GM18519 (cell line): ENCODE measurements around the gene TVP23B.
"Not testable (repeated sequence)": the region's sequence is repeated elsewhere in the genome, so short reads cannot be mapped to it uniquely, and the experiment has no call there.

Experiments
- ATAC-seq: cut with Tn5 transposase; IDR thresholded peaks from one replicate; pipeline ENCODE4 v1.9.1; 2021; ENCODE audit warnings: mild to moderate bottlenecking, moderate library complexity; ENCODE audit not compliant: unreplicated experiment, low FRiP score

Gene TVP23B

GRCh38 chr17:18780991-18781718 lies at the start of gene TVP23B:
TVP23B (plus strand) TSS chr17:18781183; CDS start chr17:18781294, 111 bp downstream.
- peak; percentile 91 for ATAC-seq

GRCh38 chr17:18732438-18732837 lies 48.5 kb upstream of the TVP23B start:
- ATAC-seq = not testable (repeated sequence)

GRCh38 chr17:18733350-18733749 lies 47.6 kb upstream of the TVP23B start:
- not testable (repeated sequence) for ATAC-seq

- ATAC-seq = not testable (repeated sequence)
Observed at GRCh38 chr17:18739616-18740391, 41.2 kb upstream of the TVP23B start.

- ATAC-seq = not testable (repeated sequence)
Observed at GRCh38 chr17:18741228-18741627, 39.8 kb upstream of the TVP23B start.

GRCh38 chr17:18743699-18744421 lies 37.1 kb upstream of the TVP23B start, which contains the start of gene FBXW10:
FBXW10 (plus strand) TSS chr17:18744054; CDS start chr17:18744245, 191 bp downstream.
- not testable (repeated sequence) for ATAC-seq

GRCh38 chr17:18744726-18745125 lies 36.3 kb upstream of the TVP23B start:
- not testable (repeated sequence) for ATAC-seq

GRCh38 chr17:18746551-18746950 lies 34.4 kb upstream of the TVP23B start:
- ATAC-seq = not testable (repeated sequence)

- ATAC-seq = not testable (repeated sequence)
Observed at GRCh38 chr17:18747501-18747900, 33.5 kb upstream of the TVP23B start.

- not testable (repeated sequence) for ATAC-seq
Observed at GRCh38 chr17:18750242-18750641, 30.7 kb upstream of the TVP23B start.

GRCh38 chr17:18753829-18754409 lies 27.1 kb upstream of the TVP23B start:
- ATAC-seq = not testable (repeated sequence)

GRCh38 chr17:18755969-18756368 lies 25.0 kb upstream of the TVP23B start:
- ATAC-seq = not testable (repeated sequence)

GRCh38 chr17:18757368-18758044 lies 23.5 kb upstream of the TVP23B start:
- ATAC-seq = not testable (repeated sequence)

GRCh38 chr17:18758344-18758743 lies 22.6 kb upstream of the TVP23B start:
- ATAC-seq = not testable (repeated sequence)

GRCh38 chr17:18760221-18760620 lies 20.8 kb upstream of the TVP23B start:
- not testable (repeated sequence) for ATAC-seq

GRCh38 chr17:18770572-18770971 lies 10.4 kb upstream of the TVP23B start:
- not testable (repeated sequence) for ATAC-seq

- ATAC-seq = not testable (repeated sequence)
Observed at GRCh38 chr17:18771066-18771465, 9.9 kb upstream of the TVP23B start.

GRCh38 chr17:18772471-18772870 lies 8.5 kb upstream of the TVP23B start:
- no peak for ATAC-seq

GRCh38 chr17:18781805-18782204 lies 822 bp downstream of the TVP23B start:
- not testable (repeated sequence) for ATAC-seq

GRCh38 chr17:18785933-18786332 lies 5.0 kb downstream of the TVP23B start:
- ATAC-seq = not testable (repeated sequence)
